ENCODE measurements around the gene GRN.
"Not testable (repeated sequence)": the region's sequence is repeated elsewhere in the genome, so short reads cannot be mapped to it uniquely, and the experiment has no call there.

GRN gene

DNA sequence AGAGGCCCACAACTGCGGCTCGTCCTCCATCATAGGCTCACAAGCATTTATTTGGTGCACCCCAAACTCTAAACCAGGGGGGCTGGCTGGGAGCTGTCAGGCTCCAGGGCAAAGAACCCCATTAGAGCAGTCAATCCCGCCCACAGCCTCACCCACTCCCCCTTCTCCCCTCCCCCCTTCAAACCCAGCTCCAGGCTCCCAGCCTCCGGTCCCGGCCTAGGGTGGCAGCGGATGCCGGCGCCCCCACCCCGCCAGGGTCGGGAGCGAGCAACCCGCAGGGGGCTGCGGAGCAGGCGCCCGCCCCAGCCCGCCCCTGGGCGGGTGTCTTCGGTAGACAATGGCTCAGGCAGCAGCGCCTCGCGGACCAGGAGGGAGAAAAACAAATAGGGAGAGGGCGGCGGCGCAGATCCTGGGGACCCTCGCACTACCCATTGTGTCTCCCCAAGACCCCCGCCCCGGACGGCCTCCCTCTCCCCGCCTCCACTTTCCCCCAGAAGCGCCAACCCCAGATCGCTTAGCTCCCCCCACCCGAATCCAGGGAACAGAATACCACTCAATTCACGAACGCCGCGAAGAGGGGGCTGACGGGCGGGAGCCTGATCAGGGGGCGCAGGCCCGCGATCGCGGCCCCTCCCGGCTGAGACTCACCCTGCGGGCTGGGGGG, 18.0 kb downstream of the GRN start:
- no peak for DNase-seq

DNA sequence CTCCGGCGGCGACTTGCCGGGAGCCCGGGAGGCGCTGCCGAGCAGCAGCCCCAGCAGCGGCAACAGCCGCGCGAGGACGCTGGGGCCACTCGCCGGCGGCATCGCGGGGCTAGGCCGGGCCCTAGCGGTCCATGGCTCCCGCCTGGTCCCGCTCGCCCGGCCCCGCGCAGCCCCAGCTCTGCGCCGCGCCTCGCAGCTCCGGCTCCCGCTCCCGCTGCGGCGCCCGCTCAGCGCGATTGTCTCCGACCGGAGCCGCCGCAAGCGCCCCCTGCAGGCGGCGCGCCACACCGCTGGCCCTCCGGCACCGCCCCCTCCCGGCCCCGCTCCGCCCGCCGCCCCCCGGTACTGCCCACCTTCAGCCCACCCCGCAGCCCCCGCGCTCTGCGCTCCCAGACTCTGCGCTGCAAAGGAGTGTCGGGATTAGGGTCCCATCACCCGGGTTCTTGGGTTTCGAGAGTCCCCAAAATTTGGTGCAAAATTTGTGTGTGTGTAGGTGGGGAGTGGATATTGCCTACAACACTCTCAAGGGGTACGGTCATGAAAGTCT, 18.6 kb downstream of the GRN start, which contains the start of gene FAM171A2:
TSS of gene FAM171A2 (minus strand) at position 241 of the 547 bp plus-strand sequence. CDS start at position 102, 139 bp downstream.
- peak; percentile 72 for DNase-seq

GRCh38 chr17:44365051-44365450, 19.9 kb downstream of the GRN start:
- not testable (repeated sequence) for DNase-seq

- DNase-seq = no peak
Measured at GRCh38 chr17:44367231-44367979, 22.3 kb downstream of the GRN start.

DNA sequence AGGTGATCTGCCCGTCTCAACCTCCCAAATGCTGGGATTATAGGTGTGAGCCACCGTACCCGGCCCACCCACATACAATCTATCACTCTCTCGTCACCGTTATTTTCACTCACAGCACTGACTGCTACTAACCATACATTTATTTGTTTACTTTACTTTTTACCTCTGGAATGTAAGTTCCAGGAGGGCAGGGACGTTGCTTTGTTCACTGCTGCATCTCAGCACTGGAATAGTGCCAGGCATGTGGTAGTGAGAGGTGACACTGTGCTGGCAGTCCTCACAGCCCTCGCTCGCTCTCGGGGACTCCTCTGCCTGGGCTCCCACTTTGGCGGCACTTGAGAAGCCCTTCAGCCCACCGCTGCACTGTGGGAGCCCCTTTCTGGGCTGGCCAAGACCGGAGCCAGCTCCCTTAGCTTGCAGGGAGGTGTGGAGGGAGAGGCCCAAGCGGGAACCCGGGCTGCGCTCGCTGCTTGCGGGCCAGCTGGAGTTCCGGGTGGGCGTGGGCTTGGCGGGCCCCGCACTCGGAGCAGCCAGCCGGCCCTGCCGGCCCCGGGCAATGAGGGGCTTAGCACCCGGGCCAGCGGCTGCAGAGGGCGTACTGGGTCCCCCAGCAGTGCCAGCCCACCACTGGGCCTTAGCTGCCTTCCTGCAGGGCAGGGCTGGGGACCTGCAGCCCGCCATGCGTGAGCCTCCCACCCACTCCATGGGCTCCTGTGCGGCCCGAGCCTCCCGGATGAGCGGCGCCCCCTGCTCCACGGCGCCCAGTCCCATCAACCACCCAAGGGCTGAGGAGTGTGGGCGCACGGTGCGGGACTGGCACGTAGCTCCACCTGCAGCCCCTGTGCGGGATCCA, 23.5 kb downstream of the GRN start:
- not testable (repeated sequence) for DNase-seq

DNA sequence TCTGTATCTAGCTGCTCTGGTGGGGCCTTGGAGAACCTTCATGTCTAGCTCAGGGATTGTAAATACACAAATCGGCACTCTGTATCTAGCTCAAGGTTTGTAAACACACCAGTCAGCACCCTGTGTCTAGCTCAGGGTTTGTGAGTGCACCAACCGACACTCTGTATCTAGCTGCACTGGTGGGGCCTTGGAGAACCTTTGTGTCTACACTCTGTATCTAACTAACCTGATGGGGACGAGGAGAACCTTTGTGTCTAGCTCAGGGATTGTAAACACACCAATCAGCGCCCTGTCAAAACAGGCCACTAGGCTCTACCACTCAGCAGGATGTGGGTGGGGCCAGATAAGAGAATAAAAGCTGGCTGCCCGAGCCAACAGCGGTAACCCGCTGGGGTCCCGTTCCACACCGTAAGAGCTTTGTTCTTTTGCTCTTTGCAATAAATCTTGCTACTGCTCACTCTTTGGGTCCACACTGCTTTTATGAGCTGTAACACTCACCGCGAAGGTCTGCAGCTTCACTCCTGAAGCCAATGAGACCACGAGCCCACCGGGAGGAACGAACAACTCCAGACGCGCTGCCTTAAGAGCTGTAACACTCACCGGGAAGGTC, 24.4 kb downstream of the GRN start:
- DNase-seq = peak; percentile 35

- no peak for DNase-seq
Measured at GRCh38 chr17:44372036-44372435, 26.9 kb downstream of the GRN start.

DNA sequence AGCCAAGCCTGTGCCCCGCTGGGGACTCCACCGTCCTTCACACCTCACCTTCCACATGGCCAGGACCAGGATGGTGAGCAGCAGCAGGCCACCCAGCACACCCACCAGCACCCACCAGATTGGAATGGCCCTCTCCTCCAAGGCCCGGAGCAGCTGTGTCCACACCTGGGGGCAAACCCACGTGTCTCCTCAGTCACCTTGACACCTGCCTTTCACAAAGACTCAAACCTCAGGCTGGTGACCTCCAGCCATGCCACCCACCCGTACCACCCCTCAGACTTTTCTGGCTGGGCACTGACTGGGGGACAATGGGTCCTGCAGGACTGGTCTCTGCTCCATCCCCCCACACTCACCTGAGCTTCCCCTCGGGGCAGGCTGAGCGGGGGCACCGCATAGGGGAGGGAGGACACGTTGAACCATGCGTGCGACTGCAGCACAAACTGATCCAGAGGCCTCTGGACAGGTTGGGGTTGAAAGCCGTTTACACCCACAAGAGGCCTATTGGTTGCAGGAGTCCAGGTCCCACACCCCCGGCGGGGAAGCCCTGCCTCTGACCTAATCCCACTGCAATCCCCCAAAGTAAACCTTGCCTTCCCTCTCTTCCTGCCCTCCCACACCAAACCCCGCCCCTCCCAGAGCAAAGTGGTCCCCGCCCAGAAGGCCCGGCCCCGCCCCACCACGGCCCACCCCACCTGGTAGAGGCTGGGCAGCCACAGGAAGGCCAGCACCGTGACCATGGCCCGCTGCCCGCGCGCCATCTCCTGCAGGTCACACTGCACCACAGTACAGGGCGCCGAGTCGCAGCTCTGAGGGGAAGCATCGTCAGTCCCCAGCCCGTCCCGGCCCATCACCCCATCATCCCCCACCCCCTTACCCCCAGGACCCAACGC, 29.4 kb downstream of the GRN start:
- DNase-seq = no peak

GRCh38 chr17:44375196-44376017, 30.3 kb downstream of the GRN start:
- no peak for DNase-seq

DNA sequence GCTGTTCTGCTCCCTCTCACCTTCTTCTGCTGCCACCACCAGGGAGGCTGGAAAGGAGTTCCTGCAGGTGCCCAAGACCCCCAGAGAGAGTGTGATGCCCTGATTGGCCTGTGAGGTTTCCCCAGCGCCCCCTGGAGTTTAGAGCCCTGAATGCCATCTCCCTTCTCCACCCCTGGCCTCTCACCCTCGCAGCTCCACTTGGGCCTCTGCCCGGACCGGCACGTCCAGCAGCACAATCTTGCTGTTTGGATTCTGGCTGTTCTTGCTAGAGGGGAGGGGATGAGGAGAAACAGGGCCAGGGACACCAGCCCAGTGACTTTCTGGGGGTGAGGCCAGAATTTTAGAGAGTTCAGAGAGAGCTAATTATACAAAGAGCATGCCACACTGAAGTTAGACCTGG, 31.0 kb downstream of the GRN start:
- DNase-seq = no peak

- no peak for DNase-seq
Measured at GRCh38 chr17:44376779-44377178, 31.7 kb downstream of the GRN start.

- DNase-seq = no peak
Measured at GRCh38 chr17:44378171-44378705, 33.1 kb downstream of the GRN start.

GRCh38 chr17:44379887-44380286, 34.8 kb downstream of the GRN start:
- DNase-seq = no peak

DNA sequence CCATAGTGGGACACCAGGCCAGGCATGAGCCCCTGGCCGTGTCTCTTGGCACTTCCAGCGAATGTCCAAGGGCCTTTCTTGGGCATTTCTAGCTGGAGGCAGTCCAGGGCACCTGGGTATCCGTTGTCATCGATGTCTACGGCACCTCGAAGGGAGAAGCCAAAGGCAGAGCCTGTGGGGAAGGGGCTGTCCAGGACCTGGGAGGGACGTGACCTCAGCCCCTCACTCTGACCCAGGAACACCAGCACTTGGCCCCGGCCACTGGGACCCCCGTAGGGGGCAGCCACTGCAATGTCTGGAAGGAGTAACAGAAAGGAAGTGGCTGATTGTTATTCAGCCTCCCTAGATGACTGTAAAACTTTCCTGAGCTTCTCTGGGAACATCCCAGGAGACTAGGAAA, 35.7 kb downstream of the GRN start:
- DNase-seq = no peak

- DNase-seq = no peak
Measured at GRCh38 chr17:44381810-44382305, 36.8 kb downstream of the GRN start.

- DNase-seq = no peak
Measured at GRCh38 chr17:44382917-44383316, 37.8 kb downstream of the GRN start.

GRCh38 chr17:44383363-44383762, 38.3 kb downstream of the GRN start:
- no peak for DNase-seq

- DNase-seq = no peak
Measured at GRCh38 chr17:44383861-44384260, 38.8 kb downstream of the GRN start.

DNA sequence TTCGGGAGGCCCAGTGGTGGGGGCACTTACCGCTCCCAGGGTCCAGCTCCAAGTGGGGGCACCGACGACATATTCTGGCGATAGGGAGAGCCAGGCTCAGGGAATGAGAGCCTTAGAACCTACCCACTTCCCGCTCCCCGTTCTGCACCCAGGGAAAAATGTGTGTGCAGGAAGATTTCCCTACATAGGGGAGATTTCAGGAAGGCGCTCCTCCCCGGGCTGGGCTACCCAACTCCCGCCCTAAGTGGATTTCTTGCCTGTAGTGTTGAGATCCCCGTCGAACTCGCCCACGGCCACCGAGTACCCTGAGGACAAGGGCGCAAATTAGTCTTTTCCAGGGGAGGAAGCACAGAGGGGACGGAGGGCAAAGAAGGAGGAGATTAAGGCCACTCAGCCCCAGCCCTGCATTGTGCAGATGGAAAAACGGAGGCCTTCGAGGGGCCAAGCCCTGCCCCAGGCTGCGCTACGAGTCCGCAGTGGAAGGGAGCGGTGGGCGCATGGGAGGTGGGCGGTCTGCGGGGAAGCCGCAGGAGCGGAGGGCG, 39.2 kb downstream of the GRN start:
- no peak for DNase-seq

DNA sequence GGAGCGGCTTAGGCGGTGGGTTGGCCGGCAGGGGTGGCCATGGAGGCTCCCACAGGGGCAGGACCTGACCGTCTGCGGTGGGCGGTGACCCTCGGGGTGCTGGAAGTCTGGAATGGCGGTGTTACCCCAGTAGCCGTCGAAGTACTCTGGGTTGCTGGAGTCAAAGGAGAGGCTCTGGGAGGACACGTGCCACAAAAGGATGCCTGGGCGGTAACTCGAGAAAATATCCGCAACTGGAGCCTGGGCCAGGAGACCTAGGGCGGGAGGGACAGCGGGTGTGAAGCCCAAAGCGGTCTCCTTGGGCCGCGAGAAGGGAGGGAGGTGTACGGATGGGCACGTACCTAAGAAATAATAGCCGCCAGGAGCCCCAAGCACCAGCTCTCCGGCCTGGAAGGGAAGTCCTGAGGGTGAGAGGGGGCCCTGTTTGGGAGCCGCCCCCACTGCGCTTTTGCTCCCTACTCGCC, 39.8 kb downstream of the GRN start:
- no peak for DNase-seq

Measured in CD4-positive, alpha-beta T cell treated with Interleukin-10 for 1 hour (primary cell).